ENCODE data around the gene CTNNBIP1. TPM values are rescaled to one million over a fixed set of nuclear protein-coding genes. Genes with fewer than 3 reads are reported as not detected.

CTNNBIP1 gene
- total and polyA plus RNA-seq, 9 of the 15 experiments (the other 6 are each of a cell fraction or from before 2014, with no cell fraction given), result 0.65 to 29.2 (median 14.7) TPM

GRCh38 chr1:9846611-9847171 lies 63.4 kb downstream of the CTNNBIP1 start:
- Histone ChIP-seq H3K9ac (ENCODE audit: insufficient read depth in 1 of 2, low read depth in 2 of 2, low read length in 2 of 2) (peak overlapping the region in 1 of 2 experiments; percentile 83; a peak in 2 of 4 replicates), H3K4me1 (replicated peaks in 1 of 2; ENCODE audit: control insufficient read depth in 2 of 2, insufficient read depth in 2 of 2, low read length in 2 of 2) (peaks cover 10 to 61% of the 10 kb centered on the region in 2 experiments; a peak in 4 of 5 replicates), H3K9me1 (ENCODE audit: control insufficient read depth, insufficient read depth, low read length) (no peaks in the 10 kb centered on the region), H3K4me3 (no peak overlapping the region), H3K4me2 (ENCODE audit: insufficient read depth, low read length) (no peak overlapping the region), H2AFZ (ENCODE audit: low read depth, low read length) (no peak overlapping the region), H3K27me3 (ENCODE audit: control insufficient read depth in 2 of 2, insufficient read depth in 2 of 2, low read length in 2 of 2) (peaks cover 3 to 11% of the 10 kb centered on the region in 2 experiments; a peak in 3 of 5 replicates), H3K27ac (ENCODE audit: extremely low read depth, low read depth, low read length) (no peak overlapping the region), H4K20me1 (replicated peaks; ENCODE audit: control insufficient read depth, insufficient read depth, low read length) (no peaks in the 10 kb centered on the region), H3K9me3 (replicated peaks; ENCODE audit: control insufficient read depth, insufficient read depth, low read depth, low read length) (no peaks in the 10 kb centered on the region), H3K36me3 (ENCODE audit: control insufficient read depth, insufficient read depth, low read length) (no peaks in the 10 kb centered on the region), H3K79me2 (ENCODE audit: control insufficient read depth, insufficient read depth, low read length) (no peaks in the 10 kb centered on the region)
- ChIA-PET CTCF (ENCODE audit: low intra/inter-chr PET ratio) (interaction anchor here (0.7 kb wide), 1 partner anchor 62 kb away, joined by 3 read pairs; no protein-coding TSS in a partner anchor), POLR2A (interaction anchor here (0.6 to 1.9 kb wide), 7 partner anchors 8 to 33 kb away, joined by 3 to 6 read pairs (median 3); no protein-coding TSS in a partner anchor)
- FAIRE-seq (no peak), DNase-seq (ENCODE audit: extremely low read depth in 1 of 4, low spot score in 3 of 4) (peak; percentile 39 to 49 (median 47)), ATAC-seq (peak; percentile 61)
- BruUV-seq (replicated peaks), result no TSS peak
- in situ Hi-C loops (cut with MboI) (no loop called here), intact Hi-C loops (cut with micrococcal nuclease) (no loop called here)
- TF ChIP-seq CTCF (IDR thresholded peaks at IDR 0.05 in 2 of 3, conservative IDR thresholded peaks at IDR 0.05 in 1 of 3; ENCODE audit: insufficient read depth in 2 of 3, low read depth in 1 of 3, low read length in 3 of 3) (peak in 1 of 3 experiments; percentile 25; a peak in 1 of 6 replicates), MYC (IDR thresholded peaks at IDR 0.05; ENCODE audit: low read depth, low read length) (no peak), MYC (CRISPR knock-in tag; IDR thresholded peaks at IDR 0.05; ENCODE audit: borderline replicate concordance, low read depth) (no peak), ATF6 (CRISPR knock-in tag; IDR thresholded peaks at IDR 0.05) (no peak), ZNF124 (CRISPR knock-in tag; IDR thresholded peaks at IDR 0.05) (no peak), POLR2G (IDR thresholded peaks at IDR 0.05; ENCODE audit: low read depth, low read length) (peak; percentile 39), CBX1 (IDR thresholded peaks at IDR 0.05; ENCODE audit: low read depth) (no peak)
- TF ChIP-seq, protein P1, sequence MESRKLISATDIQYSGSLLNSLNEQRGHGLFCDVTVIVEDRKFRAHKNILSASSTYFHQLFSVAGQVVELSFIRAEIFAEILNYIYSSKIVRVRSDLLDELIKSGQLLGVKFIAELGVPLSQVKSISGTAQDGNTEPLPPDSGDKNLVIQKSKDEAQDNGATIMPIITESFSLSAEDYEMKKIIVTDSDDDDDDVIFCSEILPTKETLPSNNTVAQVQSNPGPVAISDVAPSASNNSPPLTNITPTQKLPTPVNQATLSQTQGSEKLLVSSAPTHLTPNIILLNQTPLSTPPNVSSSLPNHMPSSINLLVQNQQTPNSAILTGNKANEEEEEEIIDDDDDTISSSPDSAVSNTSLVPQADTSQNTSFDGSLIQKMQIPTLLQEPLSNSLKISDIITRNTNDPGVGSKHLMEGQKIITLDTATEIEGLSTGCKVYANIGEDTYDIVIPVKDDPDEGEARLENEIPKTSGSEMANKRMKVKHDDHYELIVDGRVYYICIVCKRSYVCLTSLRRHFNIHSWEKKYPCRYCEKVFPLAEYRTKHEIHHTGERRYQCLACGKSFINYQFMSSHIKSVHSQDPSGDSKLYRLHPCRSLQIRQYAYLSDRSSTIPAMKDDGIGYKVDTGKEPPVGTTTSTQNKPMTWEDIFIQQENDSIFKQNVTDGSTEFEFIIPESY (CRISPR knock-in tag; IDR thresholded peaks at IDR 0.05), result 0 out of 2 replicates have a peak, but pooled peaks have one; percentile 45
- WGBS (ENCODE audit: insufficient coverage, low coverage, missing lambda C conversion rate), result 30% methylated on average over 14 of the region's 17 CpGs
